Bronchial epithelial cell (primary cell): Measurements from ENCODE around the gene TRPM4. TPM values are rescaled to one million over a fixed set of nuclear protein-coding genes. Genes with fewer than 3 reads are reported as not detected.
"Not testable (repeated sequence)": the region's sequence is repeated elsewhere in the genome, so short reads cannot be mapped to it uniquely, and the experiment has no call there.

Experiments used
- DNase-seq: peaks from one replicate; pipeline ENCODE4 v3.0.0-alpha.2; 2010; ENCODE audit warnings: low read depth
- FAIRE-seq: peaks from 2 replicates; lab custom pipeline; 2011; peaks lifted over from hg19 to GRCh38; lab: Jason Lieb, UNC
- H3K27me3 ChIP-seq: 2 replicates; pipeline ENCODE4 v1.5.1; 2011; ENCODE audit warnings: low read length; ENCODE audit not compliant: control insufficient read depth, insufficient read depth
- H3K36me3 ChIP-seq: 2 replicates; pipeline ENCODE4 v1.5.1; 2011; ENCODE audit warnings: low read length; ENCODE audit not compliant: control insufficient read depth, insufficient read depth
- H3K4me3 ChIP-seq: 2 replicates; pipeline ENCODE4 v1.5.1; 2011; ENCODE audit warnings: mild to moderate bottlenecking, low read depth, low read length, control low read depth
- total RNA-seq: library from RNA; depleted of rRNA; stranded (reverse); fragments of >200 nt; gene quantifications from 2 replicates; pipeline ENCODE4 v1.2.1, GENCODE V29; 2014
- TF ChIP-seq, protein P1 (sequence below): IDR thresholded peaks from 2 replicates; pipeline ENCODE4 v1.5.1; 2011; ENCODE audit warnings: mild to moderate bottlenecking, moderate library complexity, low read length, control low read depth, inconsistent platforms; ENCODE audit not compliant: insufficient read depth, severe bottlenecking

The TRPM4 gene
- total RNA-seq, 1 donor from 2014 or later, result 11.1 TPM

DNA sequence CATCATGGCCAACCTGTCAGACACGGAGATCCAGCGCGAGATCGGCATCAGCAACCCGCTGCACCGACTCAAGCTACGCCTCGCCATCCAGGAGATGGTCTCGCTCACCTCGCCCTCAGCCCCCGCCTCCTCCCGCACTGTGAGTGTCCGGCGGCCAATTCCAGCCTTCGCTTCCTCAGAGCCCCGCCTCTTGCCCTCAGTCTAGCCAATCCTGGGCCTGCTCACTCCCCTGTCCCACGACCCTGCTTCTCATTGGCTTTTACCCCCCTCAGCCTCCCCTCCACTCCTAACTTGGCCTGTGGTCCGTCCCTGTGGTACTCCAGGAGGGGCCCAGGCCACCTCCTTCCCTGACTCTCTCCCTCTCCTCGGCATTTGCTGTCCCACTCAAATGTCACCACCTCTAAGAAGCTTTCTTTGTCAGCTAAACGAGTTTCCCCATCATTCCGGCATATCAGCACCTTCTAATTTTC lies 14.7 kb upstream of the TRPM4 start:
- peak; percentile 84 for DNase-seq
- Histone ChIP-seq H3K4me3 (peak overlapping the region; percentile 41), H3K36me3 (no peaks in the 10 kb centered on the region), H3K27me3 (no peaks in the 10 kb centered on the region)
- FAIRE-seq, result no peak
- TF ChIP-seq, protein P1, sequence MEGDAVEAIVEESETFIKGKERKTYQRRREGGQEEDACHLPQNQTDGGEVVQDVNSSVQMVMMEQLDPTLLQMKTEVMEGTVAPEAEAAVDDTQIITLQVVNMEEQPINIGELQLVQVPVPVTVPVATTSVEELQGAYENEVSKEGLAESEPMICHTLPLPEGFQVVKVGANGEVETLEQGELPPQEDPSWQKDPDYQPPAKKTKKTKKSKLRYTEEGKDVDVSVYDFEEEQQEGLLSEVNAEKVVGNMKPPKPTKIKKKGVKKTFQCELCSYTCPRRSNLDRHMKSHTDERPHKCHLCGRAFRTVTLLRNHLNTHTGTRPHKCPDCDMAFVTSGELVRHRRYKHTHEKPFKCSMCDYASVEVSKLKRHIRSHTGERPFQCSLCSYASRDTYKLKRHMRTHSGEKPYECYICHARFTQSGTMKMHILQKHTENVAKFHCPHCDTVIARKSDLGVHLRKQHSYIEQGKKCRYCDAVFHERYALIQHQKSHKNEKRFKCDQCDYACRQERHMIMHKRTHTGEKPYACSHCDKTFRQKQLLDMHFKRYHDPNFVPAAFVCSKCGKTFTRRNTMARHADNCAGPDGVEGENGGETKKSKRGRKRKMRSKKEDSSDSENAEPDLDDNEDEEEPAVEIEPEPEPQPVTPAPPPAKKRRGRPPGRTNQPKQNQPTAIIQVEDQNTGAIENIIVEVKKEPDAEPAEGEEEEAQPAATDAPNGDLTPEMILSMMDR, result no peak

- no peak for DNase-seq
- FAIRE-seq, result no peak
- TF ChIP-seq, protein P1, result peak; percentile 90
- Histone ChIP-seq H3K36me3 (no peaks in the 10 kb centered on the region), H3K4me3 (no peak overlapping the region), H3K27me3 (no peaks in the 10 kb centered on the region)
Observed at GRCh38 chr19:49145573-49146407, 11.8 kb upstream of the TRPM4 start.

- not testable (repeated sequence) for DNase-seq, H3K27me3 ChIP-seq, FAIRE-seq, H3K4me3 ChIP-seq, H3K36me3 ChIP-seq
Observed at GRCh38 chr19:49146408-49146770, 11.2 kb upstream of the TRPM4 start.

GRCh38 chr19:49148044-49148682 lies 9.4 kb upstream of the TRPM4 start:
- H3K27me3 ChIP-seq, result no peaks in the 10 kb centered on the region
- no peak for FAIRE-seq
- no peak overlapping the region for H3K4me3 ChIP-seq
- no peaks in the 10 kb centered on the region for H3K36me3 ChIP-seq
- DNase-seq, result no peak
- TF ChIP-seq, protein P1, result no peak

- TF ChIP-seq, protein P1, result no peak
- peak; percentile 88 for DNase-seq
- no peak for FAIRE-seq
- H3K27me3 ChIP-seq, result no peaks in the 10 kb centered on the region
- H3K36me3 ChIP-seq, result no peaks in the 10 kb centered on the region
- peak overlapping the region; percentile 67 for H3K4me3 ChIP-seq
Observed at GRCh38 chr19:49148784-49149651, 8.6 kb upstream of the TRPM4 start.

DNA sequence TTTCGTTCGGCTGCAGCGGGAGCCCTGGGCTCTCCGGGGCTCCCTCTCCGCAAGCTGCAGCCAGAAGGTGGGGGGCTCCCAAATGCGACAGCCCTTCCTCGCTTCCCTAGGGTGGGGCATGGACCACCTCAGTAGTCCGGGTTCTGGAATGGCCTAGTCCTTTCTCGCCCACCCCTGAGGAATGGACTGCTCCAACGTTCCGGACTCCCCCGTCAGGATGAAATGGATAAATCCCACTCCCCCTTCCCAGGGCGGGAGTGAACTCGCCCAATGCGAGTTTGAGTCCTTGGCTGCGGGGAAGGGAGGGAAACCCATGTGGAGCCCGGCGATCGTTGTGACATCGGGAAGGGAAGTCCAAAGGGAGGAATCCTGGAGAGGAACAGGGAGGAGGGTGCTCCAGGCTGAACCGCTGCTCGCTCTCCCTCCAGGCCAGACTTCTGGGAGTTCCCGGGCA lies 7.9 kb upstream of the TRPM4 start:
- no peaks in the 10 kb centered on the region for H3K27me3 ChIP-seq
- TF ChIP-seq, protein P1, result no peak
- DNase-seq, result peak; percentile 41
- H3K4me3 ChIP-seq, result peak overlapping the region; percentile 67
- no peak for FAIRE-seq
- no peaks in the 10 kb centered on the region for H3K36me3 ChIP-seq
